Globus pallidus (tissue), 1 donor: ENCODE results near the gene SOAT1.

Experiments used
- DNase-seq: peaks from one replicate; pipeline ENCODE4 v3.0.0-alpha.2; 2015; ENCODE audit warnings: low spot score

Gene SOAT1

GRCh38 chr1:179305450-179305849, 11.9 kb downstream of the SOAT1 start:
- DNase-seq, result no peak

GRCh38 chr1:179310291-179310690, 16.7 kb downstream of the SOAT1 start:
- DNase-seq, result no peak

- DNase-seq, result no peak
Measured at GRCh38 chr1:179310721-179311120, 17.1 kb downstream of the SOAT1 start.

- DNase-seq, result no peak
Measured at GRCh38 chr1:179311149-179311700, 17.6 kb downstream of the SOAT1 start.

GRCh38 chr1:179313004-179313403, 19.4 kb downstream of the SOAT1 start:
- no peak for DNase-seq

GRCh38 chr1:179314928-179315327, 21.3 kb downstream of the SOAT1 start:
- DNase-seq, result no peak

GRCh38 chr1:179318491-179318890, 24.9 kb downstream of the SOAT1 start:
- DNase-seq, result no peak

- DNase-seq, result no peak
Measured at GRCh38 chr1:179321533-179322216, 28.1 kb downstream of the SOAT1 start.

- DNase-seq, result no peak
Measured at GRCh38 chr1:179322557-179322956, 29.0 kb downstream of the SOAT1 start.

GRCh38 chr1:179323436-179323835, 29.8 kb downstream of the SOAT1 start:
- no peak for DNase-seq

- DNase-seq, result no peak
Measured at GRCh38 chr1:179325836-179326235, 32.2 kb downstream of the SOAT1 start.

- DNase-seq, result no peak
Measured at GRCh38 chr1:179326746-179327145, 33.1 kb downstream of the SOAT1 start.

- DNase-seq, result no peak
Measured at GRCh38 chr1:179327196-179327595, 33.6 kb downstream of the SOAT1 start.

GRCh38 chr1:179327679-179328078, 34.1 kb downstream of the SOAT1 start:
- DNase-seq, result peak; percentile 10

- no peak for DNase-seq
Measured at GRCh38 chr1:179329862-179330261, 36.3 kb downstream of the SOAT1 start.

GRCh38 chr1:179334440-179334839, 40.8 kb downstream of the SOAT1 start:
- DNase-seq, result no peak

- no peak for DNase-seq
Measured at GRCh38 chr1:179337288-179337687, 43.7 kb downstream of the SOAT1 start.

- no peak for DNase-seq
Measured at GRCh38 chr1:179337942-179338560, 44.5 kb downstream of the SOAT1 start.

- DNase-seq, result peak; percentile 30
Measured at GRCh38 chr1:179340918-179341317, 47.3 kb downstream of the SOAT1 start.

GRCh38 chr1:179341943-179342547, 48.4 kb downstream of the SOAT1 start:
- DNase-seq, result no peak

GRCh38 chr1:179342740-179343404, 49.3 kb downstream of the SOAT1 start:
- no peak for DNase-seq

- DNase-seq, result no peak
Measured at GRCh38 chr1:179351281-179351680, 57.7 kb downstream of the SOAT1 start.

GRCh38 chr1:179352236-179352635, 58.6 kb downstream of the SOAT1 start:
- no peak for DNase-seq
